Astrocyte of the hippocampus (primary cell): Measurements from ENCODE around the gene MACROD2.
A peak's percentile ranks its signal among the peaks of the same experiment; 100 is the strongest.

ENCODE experiments used
- DNase-seq: peaks from one replicate; pipeline ENCODE4 v3.0.0; 2011; ENCODE audit warnings: low read depth, low spot score

The MACROD2 gene

GRCh38 chr20:15201602-15202001 is 1206.3 kb downstream of the MACROD2 start:
- DNase-seq: no peak

DNA sequence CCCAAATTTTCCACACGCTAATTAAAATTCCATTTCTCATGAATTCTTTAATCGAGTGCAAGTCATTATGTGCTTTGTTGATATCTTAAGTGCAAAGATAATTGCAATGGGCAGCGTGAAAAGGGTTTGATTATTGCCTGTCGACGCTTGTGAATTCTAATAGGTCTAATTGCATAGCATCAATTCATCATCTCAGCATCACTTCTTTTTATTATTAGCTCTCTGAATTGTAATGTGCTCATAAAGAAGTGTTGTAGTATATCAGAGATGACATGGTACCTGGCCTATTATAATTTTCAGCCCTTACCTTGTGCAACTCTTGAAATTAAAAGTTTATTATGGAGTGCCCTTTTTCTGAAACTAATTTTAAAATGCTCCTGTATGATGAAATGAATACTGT is 1208.9 kb downstream of the MACROD2 start:
- no peak for DNase-seq

- DNase-seq: no peak
Measured at GRCh38 chr20:15205028-15205427, 1209.7 kb downstream of the MACROD2 start.

DNA sequence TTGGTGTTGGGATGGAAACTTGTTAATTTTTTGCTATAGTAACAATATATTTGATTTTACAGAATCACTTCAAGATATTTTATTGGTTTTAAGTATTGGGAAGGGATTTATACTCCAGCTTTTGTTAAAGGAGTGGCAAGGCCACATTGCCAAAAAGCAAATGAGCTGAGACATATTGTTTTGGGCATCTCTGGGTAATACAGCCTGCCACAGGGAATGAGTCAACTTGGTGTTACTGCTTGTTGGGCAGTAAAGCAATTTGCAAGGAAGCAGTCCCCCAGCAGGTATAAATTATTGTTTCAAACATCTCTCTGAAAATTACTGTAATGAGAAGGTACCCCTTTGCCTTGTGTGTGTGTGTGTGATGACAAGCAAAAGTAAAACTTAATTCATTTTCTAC is 1210.4 kb downstream of the MACROD2 start:
- peak; percentile 39 for DNase-seq

- no peak for DNase-seq
Measured at GRCh38 chr20:15209537-15209936, 1214.2 kb downstream of the MACROD2 start.

GRCh38 chr20:15214051-15214450 is 1218.7 kb downstream of the MACROD2 start:
- no peak for DNase-seq

DNA sequence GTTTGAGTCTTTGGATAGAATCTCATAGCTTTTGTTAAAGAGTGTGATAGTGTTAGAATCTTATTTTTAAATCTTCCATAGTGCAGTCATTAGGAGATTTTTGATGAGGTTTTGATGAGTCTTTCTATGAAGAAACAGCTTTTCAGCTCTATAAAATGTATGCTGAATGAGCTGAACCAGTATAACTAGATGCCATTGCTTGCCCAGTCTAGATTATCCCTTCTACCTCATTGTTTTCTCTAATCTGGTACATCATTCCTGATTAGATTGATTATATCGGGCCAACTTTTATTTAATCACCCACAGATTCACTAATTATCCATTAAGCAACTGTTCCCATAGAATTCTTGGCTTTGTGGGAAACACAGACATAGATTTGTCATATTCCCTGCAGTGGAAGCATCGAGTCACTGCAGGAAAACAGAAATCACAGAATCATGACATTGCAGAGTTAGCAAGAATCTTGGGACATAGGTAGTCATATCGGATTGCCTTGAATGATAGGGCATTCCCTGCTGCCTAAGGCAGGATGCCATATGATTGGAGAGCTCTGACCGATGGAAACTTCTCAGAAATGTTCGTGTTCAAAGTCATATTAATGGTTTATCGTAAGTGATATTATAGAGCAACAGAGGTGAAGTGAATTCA is 1224.8 kb downstream of the MACROD2 start:
- DNase-seq: no peak

DNA sequence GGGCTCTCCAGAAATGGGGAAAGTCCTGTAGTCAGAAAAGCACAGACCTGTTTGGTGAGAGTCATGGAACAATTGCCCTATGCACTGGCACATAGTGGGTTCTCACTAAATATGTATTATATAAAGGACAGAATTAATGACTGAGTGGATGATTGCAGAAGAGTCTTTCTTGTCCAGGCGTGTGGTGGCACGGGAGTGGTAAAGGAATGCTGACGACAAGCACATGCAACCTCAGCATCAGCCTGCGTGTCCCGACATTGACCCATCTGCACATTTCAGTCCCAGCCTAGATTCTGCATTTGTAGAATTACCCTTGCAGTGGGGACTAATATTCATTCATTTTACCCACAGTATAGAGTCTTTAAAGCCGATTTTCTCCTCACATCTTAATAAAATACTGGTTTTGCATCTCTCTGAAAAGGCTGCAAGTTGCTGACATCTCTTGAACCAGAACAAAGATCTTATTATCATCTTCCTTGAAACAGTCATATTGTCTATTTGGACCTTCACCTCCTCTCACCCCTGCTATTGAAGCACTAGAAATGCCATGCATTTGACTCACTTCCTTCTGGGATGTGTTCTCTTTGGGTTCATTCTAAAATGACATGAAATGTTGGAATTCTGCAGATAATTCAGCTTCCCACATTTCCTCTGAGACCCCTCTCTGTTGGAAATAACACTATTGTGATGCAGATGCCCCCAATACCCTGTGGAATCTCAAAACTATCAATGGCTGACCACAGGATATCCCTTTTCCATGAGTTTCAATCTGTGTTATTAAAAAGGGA is 1225.7 kb downstream of the MACROD2 start:
- DNase-seq: peak; percentile 28

- DNase-seq: no peak
Measured at GRCh38 chr20:15222502-15223330, 1227.4 kb downstream of the MACROD2 start.

- DNase-seq: no peak
Measured at GRCh38 chr20:15224199-15224598, 1228.9 kb downstream of the MACROD2 start.

GRCh38 chr20:15227102-15227501 is 1231.8 kb downstream of the MACROD2 start:
- no peak for DNase-seq

DNA sequence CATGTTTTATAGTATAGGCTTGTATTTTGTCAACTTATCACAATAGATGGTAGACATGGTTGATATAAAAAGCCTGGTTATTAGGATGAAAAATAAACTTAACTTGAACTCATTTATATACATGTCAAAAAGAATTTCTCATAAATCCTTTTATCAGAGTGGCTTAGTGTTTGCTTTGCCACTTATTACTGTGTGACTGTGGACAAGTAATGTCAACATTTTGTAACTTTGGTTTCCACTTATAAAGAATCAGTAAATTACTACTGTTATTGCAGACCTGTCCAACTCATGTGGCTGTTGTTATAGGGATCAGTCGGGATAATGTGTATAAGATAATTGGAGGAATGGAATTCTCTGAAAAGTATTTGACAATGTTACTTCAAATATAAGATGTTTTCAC is 1236.9 kb downstream of the MACROD2 start:
- DNase-seq: no peak

DNA sequence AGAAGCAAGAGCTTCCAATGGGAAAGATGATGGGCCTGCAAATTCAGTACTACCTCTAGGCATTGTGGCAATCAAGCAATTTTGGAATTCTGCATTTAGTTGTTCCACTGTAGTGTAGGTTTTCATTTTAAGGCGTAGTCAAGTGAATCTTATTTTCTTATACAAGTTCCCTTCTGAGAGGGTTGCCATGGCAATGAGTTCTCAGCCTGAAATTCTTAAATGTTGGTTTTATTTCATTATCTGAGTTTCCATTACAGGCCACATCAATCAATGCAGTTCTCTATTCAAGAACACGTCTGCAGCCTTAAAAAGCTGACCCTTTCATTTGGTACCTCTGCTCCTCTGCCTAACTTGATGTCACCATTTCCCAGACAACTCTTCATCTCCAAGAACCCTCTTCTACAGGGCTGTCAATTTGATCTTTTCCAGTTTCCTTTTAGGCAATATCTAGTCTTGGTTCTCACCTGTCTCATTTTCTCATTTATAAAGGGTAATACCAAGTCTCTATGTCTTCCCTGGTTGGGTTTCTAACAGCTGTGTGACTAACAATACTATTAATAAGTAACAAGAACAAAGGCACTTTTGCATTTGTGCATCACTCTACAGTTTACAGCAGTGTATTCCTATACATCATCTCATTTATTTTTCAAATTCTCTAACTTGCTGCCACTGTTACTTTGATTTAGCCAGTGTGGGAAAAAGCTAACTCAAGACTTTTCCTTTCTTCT is 1240.3 kb downstream of the MACROD2 start:
- DNase-seq: no peak

DNA sequence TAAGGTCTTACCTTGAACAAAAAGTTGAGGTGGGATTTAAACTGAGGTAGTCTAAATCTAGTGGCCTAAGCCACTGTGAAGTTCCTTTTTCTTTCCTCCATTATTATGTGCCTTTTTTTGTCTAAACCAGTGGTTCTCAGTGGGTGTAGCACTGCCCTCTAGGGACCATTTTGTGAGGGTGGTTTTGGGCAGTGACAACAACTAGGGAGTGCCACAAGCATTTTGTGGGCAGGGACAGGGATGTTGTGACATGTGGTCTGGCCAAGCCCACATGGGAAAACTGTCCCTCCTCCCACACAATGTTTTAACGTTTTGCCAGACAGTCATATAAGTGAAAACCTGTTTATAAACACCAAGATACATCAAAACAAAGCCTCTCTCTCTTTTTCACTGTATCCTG is 1241.5 kb downstream of the MACROD2 start:
- DNase-seq: peak; percentile 56

GRCh38 chr20:15239542-15240206 is 1244.4 kb downstream of the MACROD2 start:
- DNase-seq: no peak

DNA sequence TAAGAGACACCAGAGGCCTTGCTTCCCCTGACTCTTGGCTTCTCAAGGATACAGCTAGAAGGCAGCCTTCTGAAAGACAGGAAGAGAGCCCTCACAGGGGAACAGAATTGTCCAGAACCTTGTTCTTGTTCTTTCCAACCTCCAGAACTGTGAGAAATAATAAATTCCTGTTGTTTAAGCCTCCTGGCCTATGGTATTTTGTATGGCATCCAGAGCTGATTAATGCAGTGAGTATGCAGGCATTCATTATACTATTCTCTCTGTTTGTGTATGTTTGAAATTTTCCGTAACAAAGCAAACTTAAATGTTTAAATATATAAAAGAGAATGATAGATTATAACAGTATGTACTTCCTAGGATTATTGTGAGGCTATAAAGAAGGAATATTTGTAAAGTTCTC is 1245.5 kb downstream of the MACROD2 start:
- peak; percentile 60 for DNase-seq

DNA sequence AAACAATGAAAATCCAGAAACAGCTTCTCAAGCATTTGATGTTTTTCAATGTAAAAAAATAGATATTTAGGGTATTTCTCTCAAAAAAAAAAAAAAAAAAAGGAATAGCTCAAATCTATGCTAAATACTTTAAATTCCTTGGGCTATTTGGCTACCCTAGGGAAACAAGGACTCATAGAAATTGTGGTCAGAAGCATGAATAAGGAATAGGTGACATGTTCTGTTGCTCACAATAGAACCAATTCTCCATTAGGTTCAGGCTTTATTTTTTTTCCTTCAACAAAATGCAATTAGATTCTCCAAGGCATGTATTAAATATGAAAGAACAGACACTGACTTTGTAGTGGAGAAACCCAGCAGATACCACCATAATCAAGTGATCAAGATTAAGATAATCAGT is 1246.4 kb downstream of the MACROD2 start:
- DNase-seq: peak; percentile 76

GRCh38 chr20:15242773-15243172 is 1247.5 kb downstream of the MACROD2 start:
- peak; percentile 11 for DNase-seq

DNA sequence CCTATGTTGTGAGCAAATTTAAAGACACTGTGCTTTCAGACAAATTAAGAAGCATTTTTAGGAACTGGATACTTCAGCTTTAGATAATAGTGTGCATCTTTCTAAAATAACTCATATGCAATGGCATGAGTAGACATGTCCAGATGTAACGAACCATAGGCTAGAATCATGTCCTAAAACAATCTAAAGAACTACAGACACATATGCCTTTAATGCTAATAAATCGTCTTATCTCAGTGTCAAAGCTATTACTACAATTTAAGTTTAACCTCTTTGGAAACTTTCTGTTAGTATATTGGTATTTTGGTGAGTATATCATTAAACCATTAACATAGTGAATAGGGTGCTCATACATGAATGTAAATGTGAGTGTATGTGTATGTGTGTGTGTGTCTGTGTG is 1250.6 kb downstream of the MACROD2 start:
- DNase-seq: no peak

GRCh38 chr20:15248618-15249395 is 1253.5 kb downstream of the MACROD2 start:
- DNase-seq: no peak
